ENCODE measurements around the gene SPEM2. TPM values are rescaled to one million over a fixed set of nuclear protein-coding genes. Genes with fewer than 3 reads are reported as not detected.

SPEM2 gene
- total RNA-seq, 1 experiment from 2014 or later: 0.24 TPM

DNA sequence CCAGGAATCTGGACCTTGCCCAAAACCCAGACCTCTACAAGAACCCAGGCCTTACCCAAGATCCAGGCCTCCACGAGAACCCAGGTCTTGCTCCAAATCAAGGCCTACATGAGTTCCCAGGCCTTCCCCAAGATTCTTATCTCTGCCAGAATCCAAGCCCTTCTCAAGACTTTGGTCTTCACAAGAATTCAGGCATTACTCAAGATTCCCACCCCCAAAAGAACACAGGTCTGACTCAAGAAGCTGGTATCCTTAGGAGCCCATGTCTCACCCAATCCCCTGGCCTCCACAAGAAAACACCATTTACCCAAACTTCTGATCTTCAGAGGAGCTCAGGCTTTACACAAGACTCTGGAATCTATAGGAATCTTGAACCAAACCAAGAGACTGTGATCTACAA, 5.8 kb downstream of the SPEM2 start:
- POLR2A ChIA-PET (ENCODE audit: low non-redundant PET): no interaction called here

DNA sequence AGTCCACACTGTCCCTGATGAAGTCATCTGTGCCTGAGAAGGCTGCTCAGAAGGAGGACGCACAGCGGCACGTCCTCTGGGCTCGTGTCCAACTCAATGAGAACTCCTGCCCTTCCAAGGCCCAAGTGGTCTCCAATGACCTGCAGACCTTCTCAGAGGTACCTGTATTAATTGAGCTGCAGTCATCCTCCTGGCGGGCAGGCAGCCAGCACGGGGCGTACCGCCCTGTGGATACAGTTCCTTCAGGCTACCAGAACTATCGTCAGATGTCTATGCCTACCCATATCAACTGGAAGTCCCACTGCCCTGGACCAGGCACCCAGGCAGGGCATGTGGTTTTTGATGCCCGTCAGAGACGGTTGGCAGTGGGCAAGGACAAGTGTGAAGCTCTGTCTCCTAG, 6.9 kb downstream of the SPEM2 start:
- no peak for DNase-seq (ENCODE audit: low spot score)
- no peaks in the 10 kb centered on the region for H3K9me3 ChIP-seq (ENCODE audit: low read depth, low read length, poor library complexity, severe bottlenecking)
- BruUV-seq (replicated peaks): no TSS peak
- H3K4me1 ChIP-seq (ENCODE audit: insufficient read depth, low read length, poor library complexity, severe bottlenecking): peaks cover 14% of the 10 kb centered on the region
- ChIA-PET POLR2A (ENCODE audit: low non-redundant PET) (no interaction called here), CTCF (no interaction called here)
- H3K27me3 ChIP-seq (replicated peaks; ENCODE audit: insufficient read depth, low read depth, low read length, poor library complexity): no peaks in the 10 kb centered on the region
- no peak overlapping the region for H3K27ac ChIP-seq (ENCODE audit: low read depth, low read length, poor library complexity, severe bottlenecking)
- no peak for TF ChIP-seq EZH2 (IDR thresholded peaks at IDR 0.05; ENCODE audit: borderline replicate concordance, low read depth, low read length, poor library complexity, severe bottlenecking)
- TF ChIP-seq, protein P1, sequence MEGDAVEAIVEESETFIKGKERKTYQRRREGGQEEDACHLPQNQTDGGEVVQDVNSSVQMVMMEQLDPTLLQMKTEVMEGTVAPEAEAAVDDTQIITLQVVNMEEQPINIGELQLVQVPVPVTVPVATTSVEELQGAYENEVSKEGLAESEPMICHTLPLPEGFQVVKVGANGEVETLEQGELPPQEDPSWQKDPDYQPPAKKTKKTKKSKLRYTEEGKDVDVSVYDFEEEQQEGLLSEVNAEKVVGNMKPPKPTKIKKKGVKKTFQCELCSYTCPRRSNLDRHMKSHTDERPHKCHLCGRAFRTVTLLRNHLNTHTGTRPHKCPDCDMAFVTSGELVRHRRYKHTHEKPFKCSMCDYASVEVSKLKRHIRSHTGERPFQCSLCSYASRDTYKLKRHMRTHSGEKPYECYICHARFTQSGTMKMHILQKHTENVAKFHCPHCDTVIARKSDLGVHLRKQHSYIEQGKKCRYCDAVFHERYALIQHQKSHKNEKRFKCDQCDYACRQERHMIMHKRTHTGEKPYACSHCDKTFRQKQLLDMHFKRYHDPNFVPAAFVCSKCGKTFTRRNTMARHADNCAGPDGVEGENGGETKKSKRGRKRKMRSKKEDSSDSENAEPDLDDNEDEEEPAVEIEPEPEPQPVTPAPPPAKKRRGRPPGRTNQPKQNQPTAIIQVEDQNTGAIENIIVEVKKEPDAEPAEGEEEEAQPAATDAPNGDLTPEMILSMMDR (conservative IDR thresholded peaks at IDR 0.05; ENCODE audit: low read depth, low read length): no peak
- H3K4me3 ChIP-seq (ENCODE audit: low read depth, low read length, poor library complexity, severe bottlenecking): no peak overlapping the region
- intact Hi-C loops (cut with micrococcal nuclease; ENCODE audit: unreplicated experiment): no loop called here
- H3K36me3 ChIP-seq (ENCODE audit: insufficient read depth, low read length, poor library complexity, severe bottlenecking): no peaks in the 10 kb centered on the region

More for the DNA sequence above, 5.8 kb downstream of the SPEM2 start:
- CTCF ChIA-PET: interaction anchor here (1.0 kb wide), 1 partner anchor 129 kb away, joined by 5 read pairs; no protein-coding TSS in a partner anchor
- TF ChIP-seq EZH2 (IDR thresholded peaks at IDR 0.05; ENCODE audit: borderline replicate concordance, low read depth, low read length, poor library complexity, severe bottlenecking): no peak
- TF ChIP-seq, protein P1 (conservative IDR thresholded peaks at IDR 0.05; ENCODE audit: low read depth, low read length): no peak
- no peak overlapping the region for H3K4me3 ChIP-seq (ENCODE audit: low read depth, low read length, poor library complexity, severe bottlenecking)
- peaks cover 8% of the 10 kb centered on the region for H3K4me1 ChIP-seq (ENCODE audit: insufficient read depth, low read length, poor library complexity, severe bottlenecking)
- no TSS peak for BruUV-seq (replicated peaks)
- H3K27ac ChIP-seq (ENCODE audit: low read depth, low read length, poor library complexity, severe bottlenecking): no peak overlapping the region
- H3K36me3 ChIP-seq (ENCODE audit: insufficient read depth, low read length, poor library complexity, severe bottlenecking): no peaks in the 10 kb centered on the region
- H3K9me3 ChIP-seq (ENCODE audit: low read depth, low read length, poor library complexity, severe bottlenecking): no peaks in the 10 kb centered on the region
- H3K27me3 ChIP-seq (replicated peaks; ENCODE audit: insufficient read depth, low read depth, low read length, poor library complexity): no peaks in the 10 kb centered on the region
- no peak for DNase-seq (ENCODE audit: low spot score)
- intact Hi-C loops (cut with micrococcal nuclease; ENCODE audit: unreplicated experiment): no loop called here

DNA sequence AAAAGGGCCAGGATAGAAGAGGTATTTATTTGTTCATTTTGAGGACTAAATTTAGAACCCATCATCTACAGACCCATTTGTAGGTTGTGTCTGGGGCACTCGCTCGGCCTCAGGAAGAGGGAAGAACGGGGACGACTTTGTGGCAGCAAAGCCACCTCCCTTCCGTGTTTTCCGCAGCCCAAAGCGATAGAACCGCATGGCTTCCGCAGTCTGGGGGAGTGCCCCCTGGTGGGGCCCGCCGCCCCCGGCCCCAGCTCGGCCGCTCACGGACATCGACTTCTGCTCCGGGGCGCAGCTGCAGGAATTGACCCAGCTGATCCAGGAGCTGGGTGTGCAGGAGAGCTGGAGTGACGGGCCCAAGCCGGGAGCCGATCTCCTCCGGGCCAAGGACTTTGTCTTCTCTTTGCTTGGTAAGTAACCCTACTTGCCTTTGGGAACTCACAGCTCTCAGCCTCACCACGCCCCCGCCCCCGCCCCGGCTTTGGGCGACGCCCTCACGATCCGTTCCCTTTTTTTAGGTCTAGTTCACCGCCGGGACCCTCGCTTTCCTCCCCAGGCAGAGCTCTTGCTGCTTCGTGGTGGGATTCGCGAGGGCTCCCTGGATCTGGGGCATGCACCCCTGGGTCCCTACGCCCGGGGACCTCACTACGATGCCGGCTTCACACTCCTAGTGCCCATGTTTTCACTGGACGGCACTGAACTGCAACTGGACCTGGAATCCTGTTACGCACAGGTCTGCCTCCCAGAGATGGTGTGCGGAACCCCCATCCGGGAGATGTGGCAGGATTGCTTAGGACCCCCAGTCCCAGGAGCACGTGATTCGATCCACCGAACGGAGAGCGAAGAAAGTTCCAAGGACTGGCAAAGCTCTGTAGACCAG, 10.5 kb downstream of the SPEM2 start:
- BruUV-seq (replicated peaks): no TSS peak

More for the DNA sequence above, 10.5 kb downstream of the SPEM2 start:
- peak; percentile 78 for DNase-seq (ENCODE audit: low spot score)
- TF ChIP-seq EZH2 (IDR thresholded peaks at IDR 0.05; ENCODE audit: borderline replicate concordance, low read depth, low read length, poor library complexity, severe bottlenecking): no peak
- TF ChIP-seq, protein P1 (conservative IDR thresholded peaks at IDR 0.05; ENCODE audit: low read depth, low read length): 0 out of 2 replicates have a peak, but pooled peaks have one; percentile 35
- Histone ChIP-seq H3K36me3 (ENCODE audit: insufficient read depth, low read length, poor library complexity, severe bottlenecking) (no peaks in the 10 kb centered on the region), H3K4me3 (ENCODE audit: low read depth, low read length, poor library complexity, severe bottlenecking) (peak overlapping the region; percentile 90), H3K9me3 (ENCODE audit: low read depth, low read length, poor library complexity, severe bottlenecking) (no peaks in the 10 kb centered on the region), H3K27ac (ENCODE audit: low read depth, low read length, poor library complexity, severe bottlenecking) (peak overlapping the region; percentile 41), H3K4me1 (ENCODE audit: insufficient read depth, low read length, poor library complexity, severe bottlenecking) (peaks cover 34% of the 10 kb centered on the region), H3K27me3 (replicated peaks; ENCODE audit: insufficient read depth, low read depth, low read length, poor library complexity) (no peaks in the 10 kb centered on the region)
- intact Hi-C loops (cut with micrococcal nuclease; ENCODE audit: unreplicated experiment): loop anchor here (1.0 to 5.0 kb wide), 5 partner anchors 32 to 251 kb away; partner anchors contain the start of genes SENP3, TMEM256, TMEM95 and TP53
- CTCF ChIA-PET: interaction anchor here (1.1 to 1.7 kb wide), 3 partner anchors 67 to 125 kb away, joined by 4 to 6 read pairs (median 5); no protein-coding TSS in a partner anchor
- POLR2A ChIA-PET (ENCODE audit: low non-redundant PET): interaction anchor here (1.1 to 1.2 kb wide), 2 partner anchors 10 to 32 kb away, joined by 5 read pairs; partner anchors contain the start of gene TMEM256
